Stimulated activated naive CD8-positive, alpha-beta T cell treated with anti-CD3 and anti-CD28 coated beads, Interleukin-15, Interleukin-2, amounts not matched to agents 100 ng/mL and 50 ng/mL, for 24 hours (primary cell): ENCODE results near the gene APOBEC3B.
"Not testable (repeated sequence)": the region's sequence is repeated elsewhere in the genome, so short reads cannot be mapped to it uniquely, and the experiment has no call there.

Experiments
- H3K27ac Mint-ChIP-seq: one replicate; pipeline ENCODE4 v1.8.0; 2021; ENCODE audit warnings: mild to moderate bottlenecking, mixed read lengths
- H3K27me3 Mint-ChIP-seq: one replicate; pipeline ENCODE4 v1.8.0; 2021; ENCODE audit warnings: mixed read lengths
- H3K36me3 Mint-ChIP-seq: one replicate; pipeline ENCODE4 v1.8.0; 2021; ENCODE audit warnings: low read depth, mixed read lengths
- H3K4me1 Mint-ChIP-seq: one replicate; pipeline ENCODE4 v1.8.0; 2021; ENCODE audit warnings: low read depth, mixed read lengths
- H3K4me3 Mint-ChIP-seq: one replicate; pipeline ENCODE4 v1.8.0; 2021; ENCODE audit warnings: mild to moderate bottlenecking, mixed read lengths
- H3K9me3 Mint-ChIP-seq: one replicate; pipeline ENCODE4 v1.8.0; 2021; ENCODE audit warnings: mixed read lengths

APOBEC3B gene

DNA sequence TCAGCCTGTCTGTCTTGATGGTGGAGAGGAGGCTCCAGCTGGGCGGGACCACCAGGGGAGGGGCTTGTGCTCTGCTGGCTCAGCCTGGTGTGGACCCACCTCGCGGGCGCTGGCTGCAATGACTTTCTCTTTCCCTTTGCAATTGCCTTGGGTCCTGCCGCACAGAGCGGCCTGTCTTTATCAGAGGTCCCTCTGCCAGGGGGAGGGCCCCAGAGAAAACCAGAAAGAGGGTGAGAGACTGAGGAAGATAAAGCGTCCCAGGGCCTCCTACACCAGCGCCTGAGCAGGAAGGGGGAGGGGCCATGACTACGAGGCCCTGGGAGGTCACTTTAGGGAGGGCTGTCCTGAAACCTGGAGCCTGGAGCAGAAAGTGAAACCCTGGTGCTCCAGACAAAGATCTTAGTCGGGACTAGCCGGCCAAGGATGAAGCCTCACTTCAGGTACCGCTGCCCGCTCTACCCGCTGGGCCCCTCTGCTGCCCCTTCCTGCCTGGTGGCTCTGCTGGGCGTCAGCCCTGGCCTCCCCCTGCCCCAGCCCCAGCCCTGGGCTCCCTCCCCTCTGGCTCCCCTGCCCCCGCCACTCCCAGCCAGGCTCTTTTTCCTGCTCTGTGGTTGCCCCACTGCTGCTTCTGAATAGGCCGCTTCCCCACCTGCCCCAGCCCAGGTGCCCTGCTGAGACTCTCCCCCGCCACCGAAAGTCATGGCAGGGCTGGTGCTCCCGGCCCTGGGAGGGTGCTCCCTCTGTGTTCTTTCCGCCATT is 58.6 kb downstream of the APOBEC3B start, which contains the start of gene APOBEC3F:
TSS of gene APOBEC3F (plus strand) at position 327 of the 759 bp plus-strand sequence. CDS start at position 424, 97 bp downstream.
- not testable (repeated sequence) for H3K9me3 Mint-ChIP-seq, H3K27me3 Mint-ChIP-seq
- Mint-ChIP-seq H3K4me1 (peaks cover 55% of the 10 kb centered on the region), H3K27ac (peak within 1 kb of the TSS; percentile 91), H3K4me3 (peak within 1 kb of the TSS; percentile 94), H3K36me3 (peaks cover 15% of the 10 kb centered on the region)

DNA sequence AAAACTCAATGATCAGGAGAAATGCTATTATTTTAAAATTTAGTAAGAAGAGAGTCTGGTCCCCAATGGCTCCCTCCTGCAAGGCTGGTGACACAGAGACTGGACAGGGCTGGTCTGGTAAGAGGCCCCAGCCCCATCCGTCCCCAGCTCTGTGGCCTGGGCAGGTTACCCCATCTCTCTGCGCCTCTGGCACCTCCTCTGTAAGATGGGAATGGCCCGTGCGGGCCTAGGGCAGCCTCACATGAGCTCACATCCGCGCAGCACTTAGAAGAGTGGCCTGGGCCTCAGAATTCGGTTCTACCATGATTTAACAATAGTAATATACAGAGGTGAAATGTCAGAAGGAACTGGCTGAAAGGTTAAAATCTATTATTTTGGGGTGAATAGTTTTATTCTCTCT is 59.8 kb downstream of the APOBEC3B start:
- Mint-ChIP-seq H3K27ac (peak overlapping the region; percentile 71), H3K27me3 (no peaks in the 10 kb centered on the region), H3K36me3 (peaks cover 24% of the 10 kb centered on the region), H3K9me3 (no peaks in the 10 kb centered on the region), H3K4me3 (peak overlapping the region; percentile 94), H3K4me1 (peaks cover 52% of the 10 kb centered on the region)
